Activated T-cell treated with anti-CD3 and anti-CD28 coated beads, Interleukin-2, amount 50 U/mL, for 24 hours (primary cell): ENCODE data around the gene ATP5F1D.

Experiments
- DNase-seq: peaks from one replicate; pipeline ENCODE4 v3.0.0-alpha.2; 2020
- H3K27ac Mint-ChIP-seq: 2 replicates; pipeline ENCODE4 v1.8.0; 2020; ENCODE audit warnings: mild to moderate bottlenecking, mixed read lengths
- H3K27me3 Mint-ChIP-seq: 2 replicates; pipeline ENCODE4 v1.8.0; 2020; ENCODE audit warnings: mixed read lengths
- H3K36me3 Mint-ChIP-seq: 2 replicates; pipeline ENCODE4 v1.8.0; 2020; ENCODE audit warnings: low read depth, mixed read lengths
- H3K4me1 Mint-ChIP-seq: 2 replicates; pipeline ENCODE4 v1.8.0; 2020; ENCODE audit warnings: low read depth, mixed read lengths
- H3K4me3 Mint-ChIP-seq: 2 replicates; pipeline ENCODE4 v1.8.0; 2020; ENCODE audit warnings: mild to moderate bottlenecking, moderate library complexity, mixed read lengths
- H3K9me3 Mint-ChIP-seq: 2 replicates; pipeline ENCODE4 v1.8.0; 2020; ENCODE audit warnings: mixed read lengths

Gene ATP5F1D

DNA sequence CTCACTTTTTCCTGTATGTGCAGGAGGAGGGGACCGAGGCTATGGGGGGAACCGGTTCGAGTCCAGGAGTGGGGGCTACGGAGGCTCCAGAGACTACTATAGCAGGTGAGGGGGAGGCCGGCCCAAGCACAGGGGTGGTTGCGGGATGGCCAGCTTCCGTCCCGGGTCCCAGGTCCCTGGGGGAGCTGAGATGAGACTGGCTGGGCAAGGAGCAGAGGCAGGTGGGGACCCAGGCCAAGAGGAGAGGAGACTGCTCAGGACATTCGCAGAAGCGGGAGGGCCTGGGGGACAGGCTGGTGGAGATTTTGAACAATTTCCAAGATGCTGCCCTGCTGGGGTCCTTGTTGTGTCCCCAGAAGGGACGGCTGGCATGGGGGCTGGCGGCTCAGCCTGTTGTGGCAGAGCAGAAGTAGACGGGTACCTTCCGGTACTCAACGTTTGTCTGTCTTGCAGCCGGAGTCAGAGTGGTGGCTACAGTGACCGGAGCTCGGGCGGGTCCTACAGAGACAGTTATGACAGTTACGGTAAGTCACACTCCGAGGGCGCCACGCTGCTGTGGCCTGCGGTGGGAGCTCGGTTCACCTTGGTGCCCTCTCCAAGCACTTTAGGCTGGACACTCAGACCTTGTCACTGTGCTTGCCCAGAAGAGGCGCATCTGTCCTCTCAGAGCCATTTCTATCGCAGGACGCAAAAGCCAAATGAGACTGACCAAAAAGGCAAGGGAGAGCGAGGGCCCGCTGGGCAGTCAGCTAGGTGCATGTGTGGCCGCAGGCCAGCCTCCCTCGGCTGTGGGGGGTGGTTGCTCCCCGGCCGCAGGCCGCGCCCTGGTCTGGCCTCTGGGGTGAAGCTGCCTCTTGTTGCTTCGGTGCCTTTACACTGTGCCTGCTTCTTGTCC is 30.2 kb downstream of the ATP5F1D start:
- peak overlapping the region; percentile 97 for H3K27ac Mint-ChIP-seq
- H3K4me3 Mint-ChIP-seq: peak overlapping the region; percentile 91
- peaks cover 68% of the 10 kb centered on the region for H3K4me1 Mint-ChIP-seq
- H3K9me3 Mint-ChIP-seq: no peaks in the 10 kb centered on the region
- no peak for DNase-seq
- no peaks in the 10 kb centered on the region for H3K27me3 Mint-ChIP-seq
- peaks cover 58% of the 10 kb centered on the region for H3K36me3 Mint-ChIP-seq

DNA sequence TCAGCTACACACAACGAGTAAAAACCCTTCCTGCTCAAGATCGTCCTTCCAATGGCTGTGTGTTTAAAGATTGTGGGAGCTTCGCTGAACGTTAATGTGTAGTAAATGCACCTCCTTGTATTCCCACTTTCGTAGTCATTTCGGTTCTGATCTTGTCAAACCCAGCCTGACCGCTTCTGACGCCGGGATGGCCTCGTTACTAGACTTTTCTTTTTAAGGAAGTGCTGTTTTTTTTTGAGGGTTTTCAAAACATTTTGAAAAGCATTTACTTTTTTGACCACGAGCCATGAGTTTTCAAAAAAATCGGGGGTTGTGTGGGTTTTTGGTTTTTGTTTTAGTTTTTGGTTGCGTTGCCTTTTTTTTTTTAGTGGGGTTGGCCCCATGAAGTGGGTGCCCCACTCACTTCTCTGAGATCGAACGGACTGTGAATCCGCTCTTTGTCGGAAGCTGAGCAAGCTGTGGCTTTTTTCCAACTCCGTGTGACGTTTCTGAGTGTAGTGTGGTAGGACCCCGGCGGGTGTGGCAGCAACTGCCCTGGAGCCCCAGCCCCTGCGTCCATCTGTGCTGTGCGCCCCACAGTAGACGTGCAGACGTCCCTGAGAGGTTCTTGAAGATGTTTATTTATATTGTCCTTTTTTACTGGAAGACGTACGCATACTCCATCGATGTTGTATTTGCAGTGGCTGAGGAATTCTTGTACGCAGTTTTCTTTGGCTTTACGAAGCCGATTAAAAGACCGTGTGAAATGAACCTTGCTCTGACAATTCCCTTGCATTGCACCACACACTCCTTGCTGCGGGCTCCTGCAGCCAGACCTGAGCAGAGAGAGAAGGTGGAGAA is 31.1 kb downstream of the ATP5F1D start:
- H3K9me3 Mint-ChIP-seq: no peaks in the 10 kb centered on the region
- peaks cover 66% of the 10 kb centered on the region for H3K36me3 Mint-ChIP-seq
- H3K4me3 Mint-ChIP-seq: peak overlapping the region; percentile 91
- peak overlapping the region; percentile 83 for H3K27ac Mint-ChIP-seq
- no peaks in the 10 kb centered on the region for H3K27me3 Mint-ChIP-seq
- H3K4me1 Mint-ChIP-seq: peaks cover 66% of the 10 kb centered on the region
- no peak for DNase-seq

DNA sequence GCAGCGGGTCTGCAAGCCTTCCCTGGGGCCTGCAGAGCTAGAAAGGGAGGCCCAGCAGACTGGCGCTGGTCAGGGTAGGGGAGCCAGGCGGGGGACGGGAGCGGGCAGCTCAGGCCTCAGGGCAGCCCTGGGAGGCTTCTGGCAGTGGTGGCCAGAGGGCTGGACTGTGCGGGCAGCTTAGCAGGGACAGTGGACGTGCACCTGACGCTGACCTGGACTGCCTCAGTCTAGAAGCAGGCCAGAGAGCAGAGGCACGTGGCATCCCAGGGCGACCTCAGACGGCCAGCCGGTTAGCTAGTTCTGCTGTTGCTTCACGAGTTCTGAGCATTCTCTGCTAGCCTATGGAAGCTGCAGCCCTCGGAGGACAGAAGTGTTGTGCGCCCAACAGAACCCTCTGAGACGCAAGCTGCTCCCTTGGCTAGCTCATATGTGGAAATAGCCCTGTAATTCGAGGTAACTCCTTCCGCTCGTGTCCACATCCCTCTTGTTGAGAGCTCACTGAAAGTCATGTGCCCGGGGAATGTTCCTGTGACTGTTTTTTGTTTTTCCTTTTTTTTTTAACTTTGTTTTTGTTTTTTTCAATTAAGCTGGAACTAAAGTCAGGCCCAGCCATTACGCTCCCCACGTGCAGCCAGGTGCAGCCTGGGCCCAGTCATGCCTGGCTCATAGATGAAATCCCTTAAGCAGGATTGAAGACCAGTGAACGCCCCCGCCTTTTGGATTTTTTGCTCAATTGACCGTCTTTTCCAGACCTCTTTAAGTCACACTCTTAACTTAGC is 31.9 kb downstream of the ATP5F1D start:
- H3K36me3 Mint-ChIP-seq: peaks cover 74% of the 10 kb centered on the region
- DNase-seq: no peak
- peak overlapping the region; percentile 83 for H3K27ac Mint-ChIP-seq
- peak overlapping the region; percentile 91 for H3K4me3 Mint-ChIP-seq
- H3K9me3 Mint-ChIP-seq: no peaks in the 10 kb centered on the region
- peaks cover 64% of the 10 kb centered on the region for H3K4me1 Mint-ChIP-seq
- H3K27me3 Mint-ChIP-seq: no peaks in the 10 kb centered on the region

DNA sequence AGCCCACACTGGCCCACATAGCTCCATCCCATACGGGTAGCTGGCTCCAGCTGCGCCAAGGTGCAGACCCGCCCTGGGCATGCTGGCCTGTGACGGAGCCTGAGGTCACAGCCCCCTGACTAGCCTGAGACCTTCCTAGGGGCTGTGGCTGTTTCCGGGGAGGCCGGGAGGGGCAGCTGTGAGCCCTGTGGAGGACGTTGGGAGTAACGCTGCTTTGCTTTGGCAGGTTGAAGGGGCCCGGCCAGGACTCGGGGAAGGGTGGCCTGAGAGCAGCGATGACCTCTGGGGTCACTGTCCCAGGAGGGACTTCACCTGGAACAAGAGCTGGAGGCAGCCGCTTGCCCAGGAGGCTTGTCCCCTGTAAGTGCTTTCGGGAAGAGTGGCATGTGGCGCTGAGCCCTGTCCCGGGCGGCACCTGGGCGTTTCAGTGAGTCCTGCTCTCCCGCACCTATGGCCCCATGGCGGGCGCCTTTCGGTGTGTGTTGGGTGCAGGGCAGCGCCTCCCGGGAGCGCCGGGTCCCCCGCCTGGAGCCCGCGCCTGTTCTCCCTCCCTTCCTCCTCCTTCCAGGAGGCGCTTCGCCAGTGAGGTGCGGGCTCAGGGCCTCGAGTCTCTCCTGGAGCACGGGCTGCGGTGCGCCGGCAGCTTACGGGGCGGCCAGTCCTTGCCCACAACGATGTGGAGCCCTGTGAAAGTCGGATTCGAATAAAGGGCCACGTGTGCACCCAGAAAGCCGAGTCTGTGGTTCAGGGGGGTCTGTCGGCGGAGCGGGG is 32.7 kb downstream of the ATP5F1D start:
- Mint-ChIP-seq H3K27me3 (no peaks in the 10 kb centered on the region), H3K9me3 (no peaks in the 10 kb centered on the region), H3K4me1 (peaks cover 59% of the 10 kb centered on the region), H3K27ac (peak overlapping the region; percentile 93), H3K36me3 (peaks cover 81% of the 10 kb centered on the region), H3K4me3 (peak overlapping the region; percentile 81)
- peak; percentile 51 for DNase-seq

DNA sequence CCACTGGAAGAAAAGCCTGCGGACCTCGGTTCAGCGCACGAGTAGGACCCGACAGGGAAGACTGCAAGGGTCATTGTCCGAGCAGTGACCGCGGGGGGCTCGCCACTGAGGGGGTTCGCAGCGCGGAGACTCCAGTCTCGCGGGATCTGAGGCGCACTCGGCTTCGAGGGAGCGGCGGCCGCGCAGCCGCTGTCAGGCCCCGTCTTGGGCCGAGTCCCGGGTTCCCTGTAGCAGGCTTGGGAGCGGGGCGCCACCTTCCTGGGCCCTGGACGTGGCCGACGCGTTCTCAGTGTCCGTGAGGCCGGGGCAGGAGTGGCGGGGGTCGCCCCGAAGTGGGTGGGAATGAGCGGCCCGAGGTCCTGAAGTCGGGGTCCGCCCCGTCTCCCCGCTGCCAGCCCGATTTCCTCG is 33.3 kb downstream of the ATP5F1D start:
- peak overlapping the region; percentile 81 for H3K4me3 Mint-ChIP-seq
- no peaks in the 10 kb centered on the region for H3K27me3 Mint-ChIP-seq
- peak overlapping the region; percentile 93 for H3K27ac Mint-ChIP-seq
- DNase-seq: no peak
- H3K4me1 Mint-ChIP-seq: peaks cover 63% of the 10 kb centered on the region
- peaks cover 84% of the 10 kb centered on the region for H3K36me3 Mint-ChIP-seq
- no peaks in the 10 kb centered on the region for H3K9me3 Mint-ChIP-seq

DNA sequence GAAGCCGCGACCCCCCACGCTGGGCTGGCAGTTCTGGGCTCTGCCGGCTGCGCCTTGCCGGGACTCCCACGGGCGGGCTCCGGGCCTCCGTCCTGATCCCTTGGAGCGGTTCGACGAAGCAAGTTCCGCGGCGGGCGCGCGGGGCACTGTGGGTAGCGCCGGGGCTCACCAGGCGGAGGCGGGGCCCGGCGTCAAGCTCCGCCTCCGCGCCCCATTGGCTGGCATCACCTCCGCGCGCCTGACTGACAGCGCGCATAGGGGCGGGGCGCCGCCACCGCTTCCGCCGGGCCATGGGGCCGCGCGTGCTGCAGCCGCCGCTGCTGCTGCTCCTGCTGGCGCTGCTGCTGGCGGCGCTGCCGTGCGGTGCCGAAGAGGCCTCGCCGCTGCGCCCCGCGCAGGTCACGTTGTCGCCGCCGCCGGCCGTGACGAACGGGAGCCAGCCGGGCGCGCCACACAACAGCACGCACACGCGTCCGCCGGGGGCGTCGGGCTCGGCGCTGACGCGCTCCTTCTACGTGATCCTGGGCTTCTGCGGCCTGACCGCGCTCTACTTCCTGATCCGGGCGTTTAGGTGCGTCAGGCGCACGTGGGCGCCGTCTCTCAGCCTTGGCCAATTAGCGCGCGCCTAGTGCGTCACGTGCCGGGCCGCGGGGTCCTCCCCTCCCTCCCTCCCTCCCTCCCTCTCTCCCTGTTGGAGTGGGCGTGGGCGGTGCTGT is 33.9 kb downstream of the ATP5F1D start, which contains the start of gene FAM174C:
Gene FAM174C (plus strand): TSS at position 271 of the 716 bp plus-strand sequence. CDS start 20 bp downstream, at position 291.
- no peaks in the 10 kb centered on the region for H3K9me3 Mint-ChIP-seq
- H3K4me1 Mint-ChIP-seq: peaks cover 61% of the 10 kb centered on the region
- no peaks in the 10 kb centered on the region for H3K27me3 Mint-ChIP-seq
- peak within 1 kb of the TSS; percentile 81 for H3K4me3 Mint-ChIP-seq
- peak; percentile 95 for DNase-seq
- H3K27ac Mint-ChIP-seq: peak within 1 kb of the TSS; percentile 95
- H3K36me3 Mint-ChIP-seq: peaks cover 84% of the 10 kb centered on the region

DNA sequence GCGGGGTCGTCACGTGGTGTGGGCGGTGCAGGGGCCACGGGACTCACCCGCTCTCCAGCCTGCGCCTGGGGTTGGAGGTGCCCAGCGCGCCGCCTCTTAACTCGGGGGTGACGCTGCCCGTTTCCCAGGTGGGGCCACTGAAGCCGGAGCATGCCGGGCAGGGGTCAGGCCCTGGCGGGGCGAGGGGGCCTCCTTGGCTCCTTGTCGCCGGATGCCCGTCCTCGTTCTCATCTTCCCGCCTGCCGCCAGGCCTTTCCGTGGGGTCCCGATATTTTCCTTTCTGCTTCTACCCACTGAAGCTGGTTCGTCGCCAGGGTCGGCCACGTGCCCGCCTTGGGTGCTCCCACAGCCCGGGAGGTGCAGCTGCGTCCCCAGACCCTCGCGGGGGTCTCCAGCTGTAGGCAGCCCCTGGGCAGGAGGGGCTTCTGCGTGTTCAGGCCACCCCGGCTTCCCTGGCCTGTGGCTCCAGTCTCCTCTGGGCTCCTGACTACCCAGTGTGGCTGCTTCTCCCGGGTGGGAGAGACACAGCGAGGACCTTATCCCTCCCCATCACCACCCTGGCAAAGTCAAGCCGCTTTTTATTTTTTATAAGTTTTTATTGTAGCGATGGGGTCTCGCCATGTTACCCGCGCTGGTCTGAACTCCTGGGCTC is 34.6 kb downstream of the ATP5F1D start:
- peak overlapping the region; percentile 95 for H3K27ac Mint-ChIP-seq
- H3K9me3 Mint-ChIP-seq: no peaks in the 10 kb centered on the region
- H3K36me3 Mint-ChIP-seq: peaks cover 79% of the 10 kb centered on the region
- H3K4me3 Mint-ChIP-seq: peak overlapping the region; percentile 81
- no peaks in the 10 kb centered on the region for H3K27me3 Mint-ChIP-seq
- DNase-seq: no peak
- peaks cover 54% of the 10 kb centered on the region for H3K4me1 Mint-ChIP-seq

DNA sequence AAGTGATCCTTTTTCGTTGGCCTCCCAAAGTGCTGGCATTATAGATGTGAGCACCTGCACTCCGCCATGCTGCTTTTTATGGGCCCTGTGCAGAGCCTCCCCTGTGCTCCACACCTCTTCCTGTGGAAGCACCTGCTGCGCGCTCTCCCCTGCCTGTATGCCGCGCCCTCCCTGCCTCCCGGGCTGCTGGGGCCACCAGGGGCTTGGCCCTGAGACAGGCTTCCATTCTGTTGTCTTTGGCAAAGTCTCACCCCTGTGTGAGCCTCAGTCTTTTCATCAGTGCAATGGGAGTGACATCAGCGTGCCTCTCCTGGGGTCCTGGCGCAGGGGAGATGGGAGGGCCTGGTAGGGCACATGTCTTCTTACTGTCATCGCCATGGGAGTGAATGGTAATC is 35.1 kb downstream of the ATP5F1D start:
- peaks cover 49% of the 10 kb centered on the region for H3K4me1 Mint-ChIP-seq
- peaks cover 73% of the 10 kb centered on the region for H3K36me3 Mint-ChIP-seq
- H3K27ac Mint-ChIP-seq: peak overlapping the region; percentile 95
- no peaks in the 10 kb centered on the region for H3K9me3 Mint-ChIP-seq
- no peaks in the 10 kb centered on the region for H3K27me3 Mint-ChIP-seq
- DNase-seq: peak; percentile 72
- peak overlapping the region; percentile 81 for H3K4me3 Mint-ChIP-seq

DNA sequence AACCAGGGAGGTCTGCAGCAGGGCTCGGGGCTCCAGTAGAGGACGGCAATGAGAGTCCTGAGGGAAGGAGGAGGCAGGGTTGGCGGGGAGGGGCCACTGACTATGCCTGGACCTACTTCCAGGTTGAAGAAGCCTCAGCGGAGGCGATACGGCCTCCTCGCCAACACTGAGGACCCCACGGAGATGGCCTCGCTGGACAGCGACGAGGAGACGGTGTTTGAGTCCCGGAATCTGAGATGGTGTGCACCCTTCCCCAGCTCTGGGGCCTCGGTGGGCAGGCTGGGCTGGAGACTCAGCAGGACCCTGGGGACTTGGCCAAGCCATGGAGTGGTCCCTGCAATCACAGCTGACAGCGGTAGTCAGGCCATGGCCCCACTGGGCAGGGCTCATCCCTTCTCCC is 35.5 kb downstream of the ATP5F1D start:
- DNase-seq: no peak
- H3K4me1 Mint-ChIP-seq: peaks cover 45% of the 10 kb centered on the region
- H3K36me3 Mint-ChIP-seq: peaks cover 69% of the 10 kb centered on the region
- peak overlapping the region; percentile 81 for H3K4me3 Mint-ChIP-seq
- no peaks in the 10 kb centered on the region for H3K9me3 Mint-ChIP-seq
- peak overlapping the region; percentile 95 for H3K27ac Mint-ChIP-seq
- H3K27me3 Mint-ChIP-seq: no peaks in the 10 kb centered on the region

DNA sequence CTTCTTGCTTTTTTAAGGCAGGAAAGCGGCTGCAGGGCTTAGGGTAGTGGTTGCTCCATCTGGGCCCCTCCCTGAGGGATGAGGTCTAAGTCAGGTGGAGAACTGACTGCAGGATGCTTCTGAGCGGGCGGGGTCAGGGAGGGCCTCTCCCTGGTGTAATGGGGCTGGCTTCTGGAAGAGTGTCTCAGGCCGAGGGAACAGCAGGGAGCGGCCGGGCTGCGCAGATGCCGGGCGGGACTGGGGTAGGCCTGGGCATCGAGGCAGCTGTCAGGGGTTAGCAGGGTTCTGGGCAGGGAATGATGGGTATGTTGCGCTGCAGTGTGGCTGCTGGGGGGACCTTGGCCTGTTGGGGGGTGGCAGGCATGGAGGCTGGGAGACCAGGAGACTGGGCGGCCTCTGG is 36.5 kb downstream of the ATP5F1D start:
- Mint-ChIP-seq H3K4me1 (peaks cover 36% of the 10 kb centered on the region), H3K36me3 (peaks cover 59% of the 10 kb centered on the region), H3K27me3 (no peaks in the 10 kb centered on the region), H3K9me3 (no peaks in the 10 kb centered on the region), H3K4me3 (peak overlapping the region; percentile 81), H3K27ac (peak overlapping the region; percentile 74)
- DNase-seq: no peak

DNA sequence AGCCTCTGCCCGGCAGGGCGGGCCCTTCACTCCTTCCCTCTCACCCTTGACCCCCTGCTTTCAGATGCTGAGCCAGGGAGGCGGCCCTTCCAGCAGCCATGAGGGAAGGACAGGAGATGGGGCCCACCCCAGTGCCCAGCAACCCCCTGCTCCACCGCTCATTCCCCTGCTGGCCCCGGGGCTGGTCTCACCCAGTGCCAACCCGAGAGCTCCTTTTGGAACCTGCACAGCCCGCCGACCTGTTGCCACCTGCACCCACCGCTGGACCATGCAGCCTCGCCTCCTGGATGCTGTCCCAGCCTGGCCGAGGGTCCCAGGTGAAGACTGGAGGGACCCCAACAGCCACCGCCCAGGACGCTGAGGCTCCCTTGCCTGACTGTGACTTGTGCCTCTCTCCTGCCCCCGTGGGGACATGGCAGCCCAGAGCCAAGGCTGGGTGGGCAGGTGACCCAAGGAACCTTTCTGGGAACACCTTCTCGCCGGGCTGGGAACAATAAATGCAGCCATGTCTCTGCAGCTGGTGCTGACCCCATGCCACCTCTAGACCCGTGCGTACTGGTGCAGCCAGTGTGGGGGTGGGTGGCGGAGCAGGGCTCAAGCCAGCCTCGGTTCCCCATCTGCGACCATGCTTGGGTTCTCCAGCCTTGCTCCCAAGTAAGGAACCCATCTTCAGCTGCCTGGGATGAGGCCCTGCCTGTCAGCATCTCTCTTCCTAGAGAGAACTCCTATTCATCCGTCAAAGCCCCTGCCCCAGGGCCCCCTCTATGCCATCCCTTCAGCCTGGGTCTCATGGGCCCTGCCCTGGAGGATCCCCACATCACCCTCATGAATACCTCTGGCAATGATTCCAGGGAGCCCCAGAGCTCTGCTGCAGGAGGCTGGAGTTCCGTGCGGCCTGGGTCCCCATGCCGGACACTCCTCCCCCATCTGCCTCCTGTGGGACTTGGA is 37.4 kb downstream of the ATP5F1D start:
- peaks cover 50% of the 10 kb centered on the region for H3K36me3 Mint-ChIP-seq
- DNase-seq: no peak
- H3K4me1 Mint-ChIP-seq: peaks cover 27% of the 10 kb centered on the region
- peaks cover 2% of the 10 kb centered on the region for H3K27me3 Mint-ChIP-seq
- no peaks in the 10 kb centered on the region for H3K9me3 Mint-ChIP-seq
- H3K27ac Mint-ChIP-seq: peak overlapping the region; percentile 79
- no peak overlapping the region for H3K4me3 Mint-ChIP-seq

DNA sequence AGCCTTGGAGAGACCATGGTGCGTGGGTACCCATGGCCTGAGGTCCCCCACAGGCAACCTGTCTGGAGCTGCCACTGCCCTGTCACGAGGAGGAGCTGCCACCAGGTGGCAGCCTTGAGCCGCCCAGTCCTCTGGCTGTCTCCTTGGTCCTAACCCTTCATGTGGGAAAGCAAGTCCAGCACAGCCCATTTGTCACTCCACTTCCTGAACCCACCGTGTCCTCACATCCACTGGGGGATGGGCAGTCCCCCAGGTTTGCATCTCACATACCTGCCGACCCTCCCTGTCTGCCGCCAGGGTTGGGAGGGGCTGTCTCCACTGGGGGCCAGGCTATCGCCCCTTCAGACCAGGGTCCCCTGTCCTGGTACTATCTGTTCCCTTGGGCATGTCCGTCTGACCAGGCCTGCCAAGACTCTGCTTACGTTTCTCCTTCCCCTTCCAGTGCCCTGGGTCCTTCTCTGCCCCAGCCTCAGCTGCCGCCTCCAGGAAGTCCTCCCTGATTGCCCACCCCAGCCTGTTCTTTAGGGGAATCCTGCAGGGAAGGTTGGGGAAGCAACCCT is 38.3 kb downstream of the ATP5F1D start:
- Mint-ChIP-seq H3K36me3 (peaks cover 41% of the 10 kb centered on the region), H3K27me3 (peaks cover 11% of the 10 kb centered on the region), H3K4me3 (peak overlapping the region; percentile 33), H3K27ac (peak overlapping the region; percentile 79), H3K9me3 (no peaks in the 10 kb centered on the region), H3K4me1 (peaks cover 21% of the 10 kb centered on the region)
- DNase-seq: peak; percentile 86
